H1 (cell line): ENCODE data around the gene TMEM135. TPM values are rescaled to one million over a fixed set of nuclear protein-coding genes. Genes with fewer than 3 reads are reported as not detected.

ENCODE experiments used
- BRCA1 ChIP-seq: IDR thresholded peaks from 2 replicates; pipeline ENCODE4 v1.6.1; 2012; ENCODE audit warnings: low read depth, low read length, improper control_type of control experiment
- CHD1 ChIP-seq: IDR thresholded peaks from 2 replicates; pipeline ENCODE4 v1.6.1; 2012; ENCODE audit warnings: low read depth, low read length, improper control_type of control experiment
- CHD7 ChIP-seq: fragments of 300-600 bp; sonication (generic); IDR thresholded peaks from 2 replicates; pipeline ENCODE4 v1.7.1; 2012; ENCODE audit warnings: low read length, moderate library complexity, mild to moderate bottlenecking, inconsistent platforms; ENCODE audit not compliant: insufficient replicate concordance
- E2F6 ChIP-seq: IDR thresholded peaks from 2 replicates; pipeline ENCODE4 v1.6.1; 2012; ENCODE audit warnings: inconsistent platforms
- EP300 ChIP-seq, 2 experiments: IDR thresholded peaks; 1 replicate in 1 of 2; 2 replicates in 1 of 2; pipeline ENCODE4 v1.6.1; 2011 to 2012; ENCODE audit warnings: low read depth in 2 of 2, low read length in 2 of 2, mild to moderate bottlenecking in 2 of 2, borderline replicate concordance in 1 of 2, inconsistent platforms in 1 of 2, moderate library complexity in 1 of 2
- GABPA ChIP-seq: IDR thresholded peaks from 2 replicates; pipeline ENCODE4 v1.6.1; 2011; ENCODE audit warnings: mild to moderate bottlenecking, low read length, moderate library complexity, borderline replicate concordance; ENCODE audit not compliant: insufficient read depth
- POU5F1 ChIP-seq: IDR thresholded peaks from 2 replicates; pipeline ENCODE4 v1.6.1; 2011; ENCODE audit warnings: low read depth, mild to moderate bottlenecking, low read length, moderate library complexity
- RFX5 ChIP-seq: IDR thresholded peaks from 2 replicates; pipeline ENCODE4 v1.6.1; 2011; ENCODE audit warnings: low read depth, low read length, improper control_type of control experiment, borderline replicate concordance
- TAF7 ChIP-seq: optimal IDR thresholded peaks from 2 replicates; pipeline ENCODE3; 2011; ENCODE audit warnings: low read depth, mild to moderate bottlenecking, inconsistent platforms, low read length, moderate library complexity, borderline replicate concordance
- polyA plus RNA-seq, 7 experiments: library from polyadenylated mRNA; depleted of rRNA in 3 of 7; stranded (reverse) in 5 of 7; unstranded in 2 of 7; fragments of >200 nt in 5 of 7; fragments of 200-250 nt in 2 of 7; gene quantifications; 1 replicate in 5 of 7; 2 replicates in 1 of 7; 4 replicates in 1 of 7; pipeline versions ENCODE4 v1.2.1 to v1.2.3, GENCODE V29; 2011 to 2013; ENCODE audit warnings: missing spikeins in 2 of 7, mixed read lengths in 2 of 7
- total RNA-seq: library from RNA; stranded (reverse); fragmentation: NEBNext Ultra II Directional; extraction: Animal tissue kit (Norgen Biotek cat#: 25700); gene quantifications from 2 replicates; pipeline ENCODE4 v1.2.1, GENCODE V29; 2021

TMEM135 gene
- total and polyA plus RNA-seq, 2 of the 8 experiments (the other 6 are each of a cell fraction or from before 2014, with no cell fraction given): 9.3 to 31.3 TPM

GRCh38 chr11:87059596-87060390 is 22.1 kb downstream of the TMEM135 start (continued):
- TF ChIP-seq CHD7 (no peak), CHD1 (no peak), EP300 (IDR thresholded peaks at IDR 0.05; ENCODE audit: borderline replicate concordance in 1 of 2, low read depth in 2 of 2, low read length in 2 of 2) (no peak), POU5F1 (no peak), BRCA1 (no peak), GABPA (no peak), TAF7 (no peak), RFX5 (no peak), E2F6 (no peak)
